Endothelial cell of umbilical vein (primary cell): ENCODE measurements around the gene FANCC.

Experiments
- CTCF ChIP-seq, 2 donors: IDR thresholded peaks; 1 replicate in 1 of 2; 2 replicates in 1 of 2; pipeline ENCODE4 v1.5.1; 2011; ENCODE audit warnings: low read length in 2 of 2, mild to moderate bottlenecking in 2 of 2, moderate library complexity in 2 of 2, control low read depth in 1 of 2, inconsistent platforms in 1 of 2, low read depth in 1 of 2; ENCODE audit not compliant: insufficient read depth in 1 of 2; ENCODE audit errors: extremely low read depth in 1 of 2
- EZH2 ChIP-seq: IDR thresholded peaks from 2 replicates; pipeline ENCODE4 v1.6.1; 2012; ENCODE audit warnings: borderline replicate concordance, low read depth, mild to moderate bottlenecking, moderate library complexity, low read length, inconsistent platforms; ENCODE audit not compliant: severe bottlenecking
- MYC ChIP-seq: IDR thresholded peaks from one replicate; pipeline ENCODE4 v1.6.1; 2011; ENCODE audit warnings: mild to moderate bottlenecking, low read depth, low read length
- POLR2A ChIP-seq: IDR thresholded peaks from 2 replicates; pipeline ENCODE4 v1.6.1; 2012; ENCODE audit warnings: low read depth, mild to moderate bottlenecking, control low read depth, low read length
- POLR2AphosphoS5 ChIP-seq: IDR thresholded peaks from 2 replicates; pipeline ENCODE4 v1.6.1; 2012; ENCODE audit warnings: low read depth, mild to moderate bottlenecking, control low read depth, low read length, moderate library complexity; ENCODE audit not compliant: insufficient read depth
- TF ChIP-seq, protein P1 (sequence below): IDR thresholded peaks from 2 replicates; pipeline ENCODE4 v1.6.1; 2011; ENCODE audit not compliant: insufficient read depth, insufficient read length

DNA sequence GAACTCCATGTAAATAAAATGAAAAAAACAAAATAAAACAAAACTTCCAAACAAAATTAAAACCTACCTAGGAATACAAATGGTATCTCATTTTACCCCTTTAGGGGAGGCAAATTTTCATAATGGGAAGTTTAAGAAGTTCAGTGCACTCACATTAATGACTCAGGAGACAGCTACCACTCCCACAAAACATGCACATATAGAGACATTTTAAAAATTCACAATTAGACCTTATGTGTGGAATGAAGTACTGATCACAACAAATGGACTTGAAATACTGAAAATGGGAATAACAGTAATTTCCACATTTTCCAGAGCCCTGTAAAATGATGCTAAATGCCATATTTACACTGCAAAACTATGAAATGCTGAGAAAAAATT, 91.8 kb downstream of the FANCC start:
- TF ChIP-seq CTCF (IDR thresholded peaks at IDR 0.05; ENCODE audit: extremely low read depth in 1 of 2, insufficient read depth in 1 of 2, low read depth in 1 of 2, low read length in 2 of 2) (no peak), POLR2A (no peak), POLR2AphosphoS5 (no peak), EZH2 (no peak), MYC (no peak)
- TF ChIP-seq, protein P1, sequence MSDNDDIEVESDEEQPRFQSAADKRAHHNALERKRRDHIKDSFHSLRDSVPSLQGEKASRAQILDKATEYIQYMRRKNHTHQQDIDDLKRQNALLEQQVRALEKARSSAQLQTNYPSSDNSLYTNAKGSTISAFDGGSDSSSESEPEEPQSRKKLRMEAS: no peak
